ENCODE measurements around the gene PRAME. TPM values are rescaled to one million over a fixed set of nuclear protein-coding genes. Genes with fewer than 3 reads are reported as not detected.
"Not testable (repeated sequence)": the region's sequence is repeated elsewhere in the genome, so short reads cannot be mapped to it uniquely, and the experiment has no call there.

The PRAME gene, protein sequence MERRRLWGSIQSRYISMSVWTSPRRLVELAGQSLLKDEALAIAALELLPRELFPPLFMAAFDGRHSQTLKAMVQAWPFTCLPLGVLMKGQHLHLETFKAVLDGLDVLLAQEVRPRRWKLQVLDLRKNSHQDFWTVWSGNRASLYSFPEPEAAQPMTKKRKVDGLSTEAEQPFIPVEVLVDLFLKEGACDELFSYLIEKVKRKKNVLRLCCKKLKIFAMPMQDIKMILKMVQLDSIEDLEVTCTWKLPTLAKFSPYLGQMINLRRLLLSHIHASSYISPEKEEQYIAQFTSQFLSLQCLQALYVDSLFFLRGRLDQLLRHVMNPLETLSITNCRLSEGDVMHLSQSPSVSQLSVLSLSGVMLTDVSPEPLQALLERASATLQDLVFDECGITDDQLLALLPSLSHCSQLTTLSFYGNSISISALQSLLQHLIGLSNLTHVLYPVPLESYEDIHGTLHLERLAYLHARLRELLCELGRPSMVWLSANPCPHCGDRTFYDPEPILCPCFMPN
- total RNA-seq (not detected), polyA plus RNA-seq (not detected), total RNA-seq (not detected)

DNA sequence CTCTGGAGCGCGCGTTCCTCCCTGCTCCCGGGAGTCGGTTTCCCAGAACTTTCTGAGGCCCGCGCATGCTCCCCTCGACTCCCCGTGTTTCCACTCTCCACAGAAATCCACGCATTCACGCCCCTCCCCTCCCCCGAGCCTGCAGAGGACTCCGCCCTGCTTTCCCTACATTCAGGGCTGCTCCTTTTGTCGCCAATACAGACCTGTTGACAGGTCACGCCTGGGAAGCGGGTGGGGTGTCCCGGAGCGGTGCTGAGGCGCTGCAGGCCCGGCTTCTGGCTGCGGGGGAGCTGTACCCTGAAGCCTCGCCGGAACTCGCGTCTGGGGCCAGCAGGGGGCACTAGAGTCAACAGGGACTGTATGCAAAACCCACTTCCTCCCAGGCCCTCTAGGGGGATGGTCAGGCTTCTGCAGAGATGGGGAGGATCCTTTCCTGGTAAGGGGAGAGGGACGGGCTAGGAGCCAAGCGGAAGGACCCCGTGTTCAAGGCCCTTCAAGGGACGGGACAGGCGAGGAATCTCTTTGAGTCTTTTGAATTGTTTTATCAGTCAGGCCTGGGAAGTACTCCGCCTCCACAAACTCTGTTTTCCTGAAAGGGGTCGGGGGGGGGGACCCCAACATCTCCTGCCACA lies at the start of gene PRAME:
PRAME (minus strand) TSS at position 294 of the 632 bp plus-strand sequence. CDS start 2,433 bp downstream, outside the sequence.
- H3K4me1 Mint-ChIP-seq = peaks cover 0 to 4% (median 0%) of the 10 kb centered on the region in 7 donors
- intact Hi-C loops (cut with micrococcal nuclease) = no loop called here

DNA sequence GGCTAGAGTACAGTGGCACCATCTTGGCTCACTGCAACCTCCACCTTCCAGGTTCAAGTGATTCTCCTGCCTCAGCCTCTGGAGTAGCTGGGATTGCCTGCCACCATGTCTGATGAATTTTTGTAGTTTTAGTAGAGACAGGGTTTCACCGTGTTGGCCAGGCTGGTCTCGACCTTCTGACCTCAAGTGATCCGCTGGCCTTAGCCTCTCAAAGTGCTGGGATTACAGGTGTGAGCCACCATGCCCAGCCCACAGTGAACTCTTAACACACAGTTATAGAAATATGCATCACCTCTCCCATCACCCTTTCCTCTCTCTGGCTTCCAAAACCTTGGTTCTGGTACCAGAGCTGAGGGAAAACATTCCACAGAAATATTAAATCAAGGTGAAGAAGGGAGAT lies 49.0 kb upstream of the PRAME start:
- POLR2A ChIA-PET = not testable (repeated sequence)

More for the DNA sequence above, at the start of gene PRAME:
- DNase-seq (peak; percentile 41 to 73 (median 60)), ATAC-seq (peak; percentile 92)
- H3K4me3 ChIP-seq (ENCODE audit: low read length) = no peak within 1 kb of the TSS
- peaks cover 0 to 10% (median 0%) of the 10 kb centered on the region in 5 donors for H3K27me3 Mint-ChIP-seq
- peaks cover 0 to 4% of the 10 kb centered on the region in 2 donors for H3K4me1 ChIP-seq (ENCODE audit: control insufficient read depth in 2 of 2, insufficient read depth in 2 of 2, low read length in 2 of 2)
- no peaks in the 10 kb centered on the region for H3K36me3 ChIP-seq (ENCODE audit: control insufficient read depth in 2 of 3, insufficient read depth in 3 of 3, low read length in 3 of 3)
- H3K27ac Mint-ChIP-seq = peak within 1 kb of the TSS in 2 of 9 donors; percentile 43 to 49
- peak within 1 kb of the TSS; percentile 27 for H3K27ac ChIP-seq (ENCODE audit: low read depth, low read length)
- H3K9me3 Mint-ChIP-seq = no peaks in the 10 kb centered on the region
- H3K27me3 ChIP-seq (ENCODE audit: control insufficient read depth in 2 of 2, insufficient read depth in 2 of 2, low read length in 2 of 2) = no peaks in the 10 kb centered on the region
- H3K9me3 ChIP-seq (ENCODE audit: control insufficient read depth in 2 of 3, low read length in 3 of 3) = no peaks in the 10 kb centered on the region
- ChIA-PET CTCF (no interaction called here), POLR2A (no interaction called here)
- H3K4me3 Mint-ChIP-seq = no peak within 1 kb of the TSS
- H3K36me3 Mint-ChIP-seq = no peaks in the 10 kb centered on the region

DNA sequence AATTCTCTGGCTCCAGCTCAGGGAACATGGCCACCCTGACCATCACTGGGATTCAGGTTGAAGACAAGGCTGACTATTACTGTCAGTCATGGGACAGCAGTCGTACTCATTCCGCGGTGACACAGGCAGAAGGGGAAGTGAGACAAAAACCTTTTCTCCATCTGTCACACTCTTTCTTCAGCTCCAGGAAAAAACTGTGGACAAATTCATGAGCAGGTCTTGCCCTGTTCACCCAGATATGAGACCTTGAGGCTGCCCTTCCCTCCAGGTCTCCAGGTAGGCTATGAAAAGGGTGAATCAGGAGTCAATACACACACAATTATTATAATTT lies 46.0 kb upstream of the PRAME start:
- DNase-seq = no peak
- H3K4me3 Mint-ChIP-seq = no peak overlapping the region
- POLR2A ChIA-PET = no interaction called here

More for the DNA sequence above, 49.0 kb upstream of the PRAME start:
- H3K4me1 Mint-ChIP-seq; H3K27ac ChIP-seq (ENCODE audit: low read depth, low read length); H3K27me3 ChIP-seq (ENCODE audit: control insufficient read depth in 2 of 2, insufficient read depth in 2 of 2, low read length in 2 of 2); DNase-seq; H3K9me3 Mint-ChIP-seq; H3K4me3 Mint-ChIP-seq; H3K27ac Mint-ChIP-seq; H3K9me3 ChIP-seq (ENCODE audit: control insufficient read depth in 2 of 3, low read length in 3 of 3); H3K4me3 ChIP-seq (ENCODE audit: low read length); H3K4me1 ChIP-seq (ENCODE audit: control insufficient read depth in 2 of 2, insufficient read depth in 2 of 2, low read length in 2 of 2); ATAC-seq; H3K36me3 ChIP-seq (ENCODE audit: control insufficient read depth in 2 of 3, insufficient read depth in 3 of 3, low read length in 3 of 3); H3K36me3 Mint-ChIP-seq; CTCF ChIA-PET; intact Hi-C loops (cut with micrococcal nuclease): not testable (repeated sequence)
- H3K27me3 Mint-ChIP-seq = peaks cover 0 to 20% (median 0%) of the 10 kb centered on the region in 5 donors

DNA sequence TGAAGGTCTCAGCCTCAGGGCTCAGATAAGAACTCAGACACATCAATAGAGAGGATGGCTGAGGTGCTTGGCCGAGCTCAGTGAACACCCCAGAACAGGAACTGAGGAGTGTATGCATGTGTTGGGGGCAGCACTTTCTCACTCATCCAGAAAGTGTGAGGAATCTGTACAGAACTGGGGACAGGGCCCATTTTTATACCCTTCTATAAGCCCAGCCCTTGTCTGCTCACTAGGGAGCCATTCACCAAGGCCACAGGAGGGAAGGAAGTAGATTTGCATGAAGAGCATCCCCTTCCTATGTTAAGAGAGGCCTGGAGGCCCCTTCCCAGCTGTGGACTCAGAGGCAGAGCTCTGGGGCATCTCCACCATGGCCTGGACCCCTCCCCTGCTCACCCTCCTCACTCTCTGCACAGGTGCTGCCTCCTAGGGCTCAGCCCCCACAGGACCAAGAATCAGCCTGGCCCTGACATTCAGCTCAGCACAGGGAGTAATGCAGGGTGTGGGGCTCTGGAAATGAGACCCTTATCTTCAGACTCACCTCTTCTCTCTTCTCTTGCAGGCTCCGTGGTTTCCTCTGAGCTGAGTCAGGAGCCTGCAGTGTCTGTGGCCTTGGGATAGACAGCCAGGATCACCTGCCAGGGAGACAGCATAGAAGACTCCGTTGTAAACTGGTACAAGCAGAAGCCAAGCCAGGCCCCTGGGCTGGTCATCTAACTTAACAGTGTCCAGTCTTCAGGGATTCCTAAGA lies 45.4 kb upstream of the PRAME start:
- H3K27ac ChIP-seq (ENCODE audit: low read depth, low read length) = no peak overlapping the region
- ATAC-seq (no peak), DNase-seq (no peak)
- no peaks in the 10 kb centered on the region for H3K4me1 ChIP-seq (ENCODE audit: control insufficient read depth in 2 of 2, insufficient read depth in 2 of 2, low read length in 2 of 2)
- H3K4me3 ChIP-seq (ENCODE audit: low read length) = no peak overlapping the region
- ChIA-PET CTCF (interaction anchor here (1.3 kb wide), 1 partner anchor 355 kb away, joined by 3 read pairs; no protein-coding TSS in a partner anchor), POLR2A (no interaction called here)
- H3K36me3 ChIP-seq (ENCODE audit: control insufficient read depth in 2 of 3, insufficient read depth in 3 of 3, low read length in 3 of 3) = no peaks in the 10 kb centered on the region
- Mint-ChIP-seq H3K27ac (no peak overlapping the region), H3K27me3 (peaks cover 0 to 17% (median 3%) of the 10 kb centered on the region in 5 donors), H3K4me1 (no peaks in the 10 kb centered on the region), H3K4me3 (no peak overlapping the region), H3K36me3 (no peaks in the 10 kb centered on the region), H3K9me3 (peaks cover 0 to 4% (median 0%) of the 10 kb centered on the region in 11 donors)
- no peaks in the 10 kb centered on the region for H3K27me3 ChIP-seq (ENCODE audit: control insufficient read depth in 2 of 2, insufficient read depth in 2 of 2, low read length in 2 of 2)
- intact Hi-C loops (cut with micrococcal nuclease) = no loop called here
- H3K9me3 ChIP-seq (ENCODE audit: control insufficient read depth in 2 of 3, low read length in 3 of 3) = no peaks in the 10 kb centered on the region

More for the DNA sequence above, 46.0 kb upstream of the PRAME start:
- no peaks in the 10 kb centered on the region for H3K27me3 ChIP-seq (ENCODE audit: control insufficient read depth in 2 of 2, insufficient read depth in 2 of 2, low read length in 2 of 2)
- Mint-ChIP-seq H3K4me1 (no peaks in the 10 kb centered on the region), H3K9me3 (peaks cover 0 to 4% (median 0%) of the 10 kb centered on the region in 11 donors), H3K36me3 (no peaks in the 10 kb centered on the region), H3K27me3 (peaks cover 0 to 19% (median 3%) of the 10 kb centered on the region in 5 donors), H3K27ac (no peak overlapping the region)
- H3K9me3 ChIP-seq (ENCODE audit: control insufficient read depth in 2 of 3, low read length in 3 of 3) = no peaks in the 10 kb centered on the region
- H3K27ac ChIP-seq (ENCODE audit: low read depth, low read length) = no peak overlapping the region
- no peak for ATAC-seq
- CTCF ChIA-PET = interaction anchor here (1.3 kb wide), 1 partner anchor 355 kb away, joined by 3 read pairs; no protein-coding TSS in a partner anchor
- no peak overlapping the region for H3K4me3 ChIP-seq (ENCODE audit: low read length)
- no peaks in the 10 kb centered on the region for H3K4me1 ChIP-seq (ENCODE audit: control insufficient read depth in 2 of 2, insufficient read depth in 2 of 2, low read length in 2 of 2)
- no peaks in the 10 kb centered on the region for H3K36me3 ChIP-seq (ENCODE audit: control insufficient read depth in 2 of 3, insufficient read depth in 3 of 3, low read length in 3 of 3)
- intact Hi-C loops (cut with micrococcal nuclease) = no loop called here

DNA sequence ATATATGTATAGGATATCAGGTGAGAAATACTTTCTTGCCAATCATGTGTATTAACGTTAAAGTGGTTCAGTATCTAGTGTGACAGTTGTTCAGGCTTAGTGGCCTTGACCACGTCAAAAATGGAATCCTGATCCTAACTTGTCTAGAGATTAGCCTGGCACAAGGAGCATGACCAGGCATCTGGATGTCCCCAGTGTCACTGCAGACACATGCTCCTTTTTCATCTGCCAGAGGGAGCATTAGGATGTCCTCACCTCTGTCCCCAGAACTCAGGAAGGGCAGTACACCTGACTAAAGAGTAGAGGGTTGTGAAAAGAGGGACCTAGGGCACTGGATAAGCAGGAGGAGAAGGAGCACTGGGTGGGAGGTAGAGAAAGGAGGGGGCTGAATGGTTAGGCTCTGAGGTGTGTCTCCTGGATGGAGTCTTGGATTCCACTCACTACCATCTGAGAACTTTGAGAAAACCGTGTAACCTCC lies 44.4 kb upstream of the PRAME start:
- H3K4me3 ChIP-seq (ENCODE audit: low read length) = no peak overlapping the region
- intact Hi-C loops (cut with micrococcal nuclease) = no loop called here
- no peaks in the 10 kb centered on the region for H3K4me1 ChIP-seq (ENCODE audit: control insufficient read depth in 2 of 2, insufficient read depth in 2 of 2, low read length in 2 of 2)
- peaks cover 0 to 4% (median 0%) of the 10 kb centered on the region in 11 donors for H3K9me3 Mint-ChIP-seq
- CTCF ChIA-PET = no interaction called here
- ATAC-seq (no peak), DNase-seq (no peak)
- no peak overlapping the region for H3K27ac ChIP-seq (ENCODE audit: low read depth, low read length)
- POLR2A ChIA-PET = no interaction called here
- no peaks in the 10 kb centered on the region for H3K36me3 ChIP-seq (ENCODE audit: control insufficient read depth in 2 of 3, insufficient read depth in 3 of 3, low read length in 3 of 3)
- no peaks in the 10 kb centered on the region for H3K9me3 ChIP-seq (ENCODE audit: control insufficient read depth in 2 of 3, low read length in 3 of 3)
- H3K27ac Mint-ChIP-seq = no peak overlapping the region
- H3K4me1 Mint-ChIP-seq = no peaks in the 10 kb centered on the region
- no peaks in the 10 kb centered on the region for H3K27me3 ChIP-seq (ENCODE audit: control insufficient read depth in 2 of 2, insufficient read depth in 2 of 2, low read length in 2 of 2)
- no peak overlapping the region for H3K4me3 Mint-ChIP-seq
- no peaks in the 10 kb centered on the region for H3K36me3 Mint-ChIP-seq
- peaks cover 0 to 12% (median 3%) of the 10 kb centered on the region in 5 donors for H3K27me3 Mint-ChIP-seq

DNA sequence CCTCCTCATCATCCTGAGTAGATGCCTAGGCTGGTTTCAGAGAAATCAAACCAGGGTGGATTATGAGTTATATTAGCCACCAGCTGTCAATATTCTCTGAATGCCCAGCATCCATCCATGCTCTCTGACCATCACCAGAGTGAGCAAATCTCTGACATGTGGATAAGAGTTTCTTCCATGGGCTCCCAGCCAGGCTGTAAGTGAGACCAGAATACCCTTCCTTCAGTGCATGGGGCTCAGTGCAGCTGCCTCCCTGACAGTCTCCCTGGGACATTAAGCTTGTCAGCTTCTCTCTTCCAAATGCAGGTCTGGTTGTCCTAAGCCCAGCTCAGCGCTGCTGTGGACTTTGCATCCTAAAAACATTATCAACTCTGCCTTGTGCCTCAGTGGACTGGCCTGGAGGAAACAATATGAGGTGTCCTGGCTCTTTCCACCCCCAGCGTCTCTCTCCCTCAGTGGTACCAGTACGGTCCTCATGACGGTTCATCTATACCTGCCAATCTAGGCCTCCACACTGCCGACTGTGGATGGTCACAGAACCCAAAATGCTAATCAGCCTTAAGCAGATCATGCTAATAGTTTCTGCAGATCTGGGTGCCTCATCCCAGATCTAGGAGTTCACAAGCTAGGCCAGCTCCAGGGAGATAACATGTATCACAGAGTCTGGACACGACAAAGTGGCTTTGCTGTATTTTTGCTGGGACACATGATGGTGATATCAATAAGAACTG lies 41.6 kb upstream of the PRAME start:
- Mint-ChIP-seq H3K36me3 (no peaks in the 10 kb centered on the region), H3K4me1 (no peaks in the 10 kb centered on the region), H3K4me3 (no peak overlapping the region), H3K27ac (peak overlapping the region in 1 of 9 donors; percentile 6), H3K9me3 (no peaks in the 10 kb centered on the region), H3K27me3 (peaks cover 0 to 9% (median 3%) of the 10 kb centered on the region in 5 donors)
- H3K9me3 ChIP-seq (ENCODE audit: control insufficient read depth in 2 of 3, low read length in 3 of 3) = no peaks in the 10 kb centered on the region
- H3K27ac ChIP-seq (ENCODE audit: low read depth, low read length) = no peak overlapping the region
- no peaks in the 10 kb centered on the region for H3K27me3 ChIP-seq (ENCODE audit: control insufficient read depth in 2 of 2, insufficient read depth in 2 of 2, low read length in 2 of 2)
- POLR2A ChIA-PET = no interaction called here
- no peak for ATAC-seq
- no peak overlapping the region for H3K4me3 ChIP-seq (ENCODE audit: low read length)
- no peaks in the 10 kb centered on the region for H3K4me1 ChIP-seq (ENCODE audit: control insufficient read depth in 2 of 2, insufficient read depth in 2 of 2, low read length in 2 of 2)
- CTCF ChIA-PET = interaction anchor here (1.1 to 1.3 kb wide), 2 partner anchors 12 to 13 kb away, joined by 3 to 4 read pairs; no protein-coding TSS in a partner anchor
- no peak for DNase-seq
- H3K36me3 ChIP-seq (ENCODE audit: control insufficient read depth in 2 of 3, insufficient read depth in 3 of 3, low read length in 3 of 3) = no peaks in the 10 kb centered on the region
- intact Hi-C loops (cut with micrococcal nuclease) = no loop called here
